Esophagus squamous epithelium (tissue), 5 donors: Measurements from ENCODE around the gene DSG4. TPM values are rescaled to one million over a fixed set of nuclear protein-coding genes. Genes with fewer than 3 reads are reported as not detected.

Source experiments
- DNase-seq: peaks from one replicate; lab custom pipeline; 2025; lab: John Stamatoyannopoulos, UW
- H3K27ac ChIP-seq, 4 donors: fragments of 200-600 bp; sonication (generic); one replicate each; pipeline ENCODE4 v1.5.1; 2016 to 2019; ENCODE audit warnings: mild to moderate bottlenecking in 1 of 4
- H3K27me3 ChIP-seq, 4 donors: fragments of 200-600 bp; sonication (generic); 1 replicate in 3 of 4; 2 replicates in 1 of 4; pipeline versions ENCODE4 v1.5.1 to v1.6.0; 2017 to 2021; ENCODE audit warnings: antibody characterized with exemption in 1 of 4
- H3K36me3 ChIP-seq, 3 donors: fragments of 200-600 bp; sonication (generic); one replicate each; pipeline ENCODE4 v1.5.1; 2016 to 2019
- H3K4me1 ChIP-seq, 3 donors: fragments of 200-600 bp; sonication (generic); one replicate each; pipeline ENCODE4 v1.5.1; 2017 to 2019
- H3K4me3 ChIP-seq, 4 donors: fragments of 200-600 bp; sonication (generic); 1 replicate in 3 of 4; 2 replicates in 1 of 4; pipeline ENCODE4 v1.5.1; 2016 to 2019; ENCODE audit warnings: mild to moderate bottlenecking in 2 of 4, moderate library complexity in 1 of 4
- H3K9me3 ChIP-seq, 3 donors: fragments of 200-600 bp; sonication (generic); one replicate each; pipeline ENCODE4 v1.5.1; 2016 to 2019
- POLR2A ChIP-seq, 4 donors: fragments of 450-650 bp; IDR thresholded peaks; one replicate each; pipeline ENCODE4 v1.6.1; 2017; ENCODE audit warnings: antibody characterized with exemption in 4 of 4, mild to moderate bottlenecking in 4 of 4, moderate library complexity in 3 of 4
- WGBS, 2 donors: methylation state at CpG; one replicate each; pipeline ENCODE4 v1.1.5; 2018; 5-methylcytosine and 5-hydroxymethylcytosine counted together
- intact Hi-C: fragments of 100-400 bp; cut with DNase I; formaldehyde crosslinking; loops from one replicate; pipeline ENCODE4 v1.15.0; 2022
- total RNA-seq, 4 donors: library from RNA; depleted of rRNA; stranded (reverse); fragments of >200 nt; gene quantifications; one replicate each; pipeline ENCODE4 v1.1.0, GENCODE V29; 2016
- TF ChIP-seq, protein P1 (sequence below), 6 experiments: fragments of 450-650 bp in 4 of 6; fragments of 200-600 bp in 2 of 6; sonication (generic) in 2 of 6; IDR thresholded peaks; one replicate each; pipeline ENCODE4 v1.5.1; 2016 to 2019; ENCODE audit warnings: antibody characterized with exemption in 6 of 6, mild to moderate bottlenecking in 4 of 6, moderate library complexity in 4 of 6
- donor health status: DM: yes; HTN: yes; CAD: no.

The DSG4 gene
- total RNA-seq, 4 donors from 2014 or later, result not detected

DNA sequence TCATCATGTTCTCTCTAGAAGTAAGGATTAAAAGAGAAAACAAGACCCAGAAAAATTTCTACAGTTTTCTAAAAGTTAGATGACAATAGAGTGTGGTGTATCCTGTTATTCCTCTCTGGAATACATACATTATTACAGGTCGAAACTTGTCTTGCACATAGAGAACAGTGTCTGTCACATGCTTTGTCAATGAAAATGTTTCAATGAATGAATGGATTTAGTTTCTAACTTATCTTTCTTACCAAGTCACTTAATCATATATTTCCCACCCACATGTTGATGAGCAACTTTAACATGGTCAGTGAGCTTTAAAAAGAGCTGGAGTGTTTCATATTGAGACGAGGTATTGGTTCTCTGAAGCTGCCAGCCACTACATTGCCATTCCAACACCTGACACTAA is 4.3 kb downstream of the DSG4 start:
- Histone ChIP-seq H3K27ac (peak overlapping the region in 2 of 4 donors; percentile 9 to 10), H3K4me1 (peaks cover 0 to 18% (median 0%) of the 10 kb centered on the region in 3 donors), H3K36me3 (no peaks in the 10 kb centered on the region), H3K9me3 (no peaks in the 10 kb centered on the region), H3K27me3 (no peaks in the 10 kb centered on the region), H3K4me3 (no peak overlapping the region)
- TF ChIP-seq, protein P1, sequence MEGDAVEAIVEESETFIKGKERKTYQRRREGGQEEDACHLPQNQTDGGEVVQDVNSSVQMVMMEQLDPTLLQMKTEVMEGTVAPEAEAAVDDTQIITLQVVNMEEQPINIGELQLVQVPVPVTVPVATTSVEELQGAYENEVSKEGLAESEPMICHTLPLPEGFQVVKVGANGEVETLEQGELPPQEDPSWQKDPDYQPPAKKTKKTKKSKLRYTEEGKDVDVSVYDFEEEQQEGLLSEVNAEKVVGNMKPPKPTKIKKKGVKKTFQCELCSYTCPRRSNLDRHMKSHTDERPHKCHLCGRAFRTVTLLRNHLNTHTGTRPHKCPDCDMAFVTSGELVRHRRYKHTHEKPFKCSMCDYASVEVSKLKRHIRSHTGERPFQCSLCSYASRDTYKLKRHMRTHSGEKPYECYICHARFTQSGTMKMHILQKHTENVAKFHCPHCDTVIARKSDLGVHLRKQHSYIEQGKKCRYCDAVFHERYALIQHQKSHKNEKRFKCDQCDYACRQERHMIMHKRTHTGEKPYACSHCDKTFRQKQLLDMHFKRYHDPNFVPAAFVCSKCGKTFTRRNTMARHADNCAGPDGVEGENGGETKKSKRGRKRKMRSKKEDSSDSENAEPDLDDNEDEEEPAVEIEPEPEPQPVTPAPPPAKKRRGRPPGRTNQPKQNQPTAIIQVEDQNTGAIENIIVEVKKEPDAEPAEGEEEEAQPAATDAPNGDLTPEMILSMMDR (IDR thresholded peaks at IDR 0.05), result no peak
- no peak for TF ChIP-seq POLR2A (IDR thresholded peaks at IDR 0.05)
- intact Hi-C loops, result no loop called here
- DNase-seq, result no peak
- WGBS, 2 donors, result 38 to 42% methylated on average over 2 of the region's 2 CpGs

DNA sequence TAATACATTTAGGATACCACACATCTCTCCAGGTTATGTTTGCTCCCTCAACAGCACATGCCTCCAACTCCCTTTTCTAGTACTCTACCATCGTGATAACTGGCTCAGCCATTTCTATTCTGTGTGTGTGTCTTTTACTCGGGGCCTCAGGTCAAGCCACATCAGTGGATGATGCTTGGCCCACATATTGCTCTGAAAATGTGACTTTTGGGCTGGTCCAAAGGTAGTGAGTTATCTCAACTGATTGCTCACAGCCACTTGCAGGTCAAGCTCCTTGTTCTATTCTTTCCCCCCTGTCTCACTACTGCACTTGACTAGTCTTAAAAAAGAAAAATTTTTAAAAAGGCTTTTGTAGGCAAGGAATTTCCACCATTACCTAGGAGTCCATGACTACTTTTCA is 5.5 kb downstream of the DSG4 start:
- TF ChIP-seq POLR2A (IDR thresholded peaks at IDR 0.05), result no peak
- TF ChIP-seq, protein P1 (IDR thresholded peaks at IDR 0.05), result no peak
- 78 to 89% methylated on average over 2 of the region's 2 CpGs for WGBS, 2 donors
- H3K4me1 ChIP-seq, result peaks cover 0 to 18% (median 0%) of the 10 kb centered on the region in 3 donors
- H3K9me3 ChIP-seq, result no peaks in the 10 kb centered on the region
- DNase-seq, result no peak
- H3K27me3 ChIP-seq, result no peaks in the 10 kb centered on the region
- H3K27ac ChIP-seq, result no peak overlapping the region
- no peaks in the 10 kb centered on the region for H3K36me3 ChIP-seq
- intact Hi-C loops, result no loop called here
- no peak overlapping the region for H3K4me3 ChIP-seq

DNA sequence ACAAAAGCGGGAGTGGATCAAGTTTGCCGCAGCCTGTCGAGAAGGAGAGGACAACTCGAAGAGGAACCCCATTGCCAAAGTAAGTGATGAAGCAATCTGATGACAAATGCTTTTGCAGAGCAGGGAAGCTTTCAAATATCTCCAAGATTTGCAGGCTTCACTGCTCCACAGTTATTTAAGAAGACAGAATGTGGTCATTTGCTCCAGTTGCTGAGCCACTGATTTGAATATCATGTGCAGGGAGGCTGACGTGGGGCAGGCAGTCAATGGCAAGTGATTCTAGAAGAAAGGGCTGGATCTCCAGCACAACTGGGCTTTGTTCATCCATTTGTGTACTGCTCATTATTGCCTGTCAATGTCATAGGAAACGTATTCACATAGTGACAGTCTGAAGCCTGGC is 10.2 kb downstream of the DSG4 start:
- 70 to 74% methylated on average over 6 of the region's 6 CpGs for WGBS, 2 donors
- Histone ChIP-seq H3K27me3 (no peaks in the 10 kb centered on the region), H3K36me3 (no peaks in the 10 kb centered on the region), H3K9me3 (no peaks in the 10 kb centered on the region), H3K27ac (no peak overlapping the region), H3K4me1 (peaks cover 0 to 1% (median 0%) of the 10 kb centered on the region in 3 donors), H3K4me3 (no peak overlapping the region)
- no peak for DNase-seq
- intact Hi-C loops, result no loop called here
- TF ChIP-seq, protein P1 (IDR thresholded peaks at IDR 0.05), result no peak
- TF ChIP-seq POLR2A (IDR thresholded peaks at IDR 0.05), result no peak

DNA sequence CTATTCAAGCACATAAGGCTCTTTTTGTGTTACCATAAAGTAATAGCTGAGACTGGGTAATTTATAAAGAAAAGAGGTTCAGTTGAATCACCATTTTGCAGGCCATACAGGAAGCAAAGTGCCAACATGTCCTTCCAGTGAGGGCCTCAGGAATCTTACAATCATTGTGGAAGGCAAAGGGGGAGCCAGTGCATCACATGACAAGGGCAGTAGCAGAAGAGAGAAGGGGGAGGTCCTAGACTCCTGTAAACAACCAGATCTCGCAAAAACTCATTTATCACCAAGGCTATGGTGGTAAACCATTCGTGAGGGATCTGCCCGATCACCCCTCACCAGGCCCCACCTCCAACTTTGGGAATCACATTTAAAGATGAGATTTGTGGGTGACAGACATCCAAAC is 16.7 kb downstream of the DSG4 start:
- no peak overlapping the region for H3K27ac ChIP-seq
- H3K9me3 ChIP-seq, result no peaks in the 10 kb centered on the region
- H3K4me1 ChIP-seq, result peaks cover 0 to 7% (median 0%) of the 10 kb centered on the region in 3 donors
- no peaks in the 10 kb centered on the region for H3K27me3 ChIP-seq
- WGBS, 2 donors, result 81 to 87% methylated on average over 3 of the region's 3 CpGs
- H3K4me3 ChIP-seq, result no peak overlapping the region
- intact Hi-C loops, result no loop called here
- TF ChIP-seq, protein P1 (IDR thresholded peaks at IDR 0.05), result no peak
- TF ChIP-seq POLR2A (IDR thresholded peaks at IDR 0.05), result no peak
- H3K36me3 ChIP-seq, result no peaks in the 10 kb centered on the region
- DNase-seq, result no peak

DNA sequence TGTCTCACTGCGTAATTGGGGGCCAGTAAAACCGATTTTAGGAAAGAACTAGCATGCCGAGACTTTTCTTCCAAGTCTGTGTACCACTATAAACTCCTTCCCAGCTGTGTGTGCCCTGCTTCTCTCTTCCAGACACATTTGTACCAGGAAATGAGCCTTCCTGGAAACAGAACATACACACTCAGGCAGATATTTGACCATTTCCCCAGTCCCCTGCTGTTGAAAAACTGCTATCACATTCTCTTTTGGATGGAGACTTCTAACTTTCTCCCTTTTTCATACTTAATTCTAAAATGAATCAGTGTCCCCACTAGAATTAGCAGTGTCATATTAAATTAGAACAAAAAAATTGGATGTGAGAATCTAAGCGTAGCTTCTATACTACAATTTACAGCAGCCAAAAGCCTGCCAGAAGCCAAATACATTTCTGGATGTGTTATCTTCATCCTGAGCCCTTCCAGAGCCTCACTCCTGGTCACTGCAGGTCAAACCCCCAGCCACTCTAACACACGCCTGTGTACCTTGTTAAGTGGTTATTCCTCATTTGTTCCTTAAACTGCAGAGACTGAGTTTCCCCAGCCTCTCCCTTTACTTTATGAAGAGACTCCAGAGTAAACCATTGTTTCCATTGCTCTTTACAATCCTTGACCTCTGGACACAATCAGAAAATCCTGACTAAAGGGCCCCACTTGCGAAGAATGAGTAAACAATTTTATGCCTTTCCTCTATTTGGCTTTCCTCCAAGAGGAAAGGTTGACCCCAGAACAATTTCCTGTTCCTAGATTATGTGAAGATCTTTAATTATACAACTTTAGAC is 20.4 kb downstream of the DSG4 start:
- intact Hi-C loops, result no loop called here
- WGBS, 2 donors, result 65 to 69% methylated on average over 6 of the region's 6 CpGs

More for the DNA sequence above, 20.4 kb downstream of the DSG4 start:
- Histone ChIP-seq H3K4me3 (no peak overlapping the region), H3K4me1 (peaks cover 0 to 20% (median 0%) of the 10 kb centered on the region in 3 donors), H3K27me3 (no peaks in the 10 kb centered on the region), H3K9me3 (no peaks in the 10 kb centered on the region), H3K36me3 (no peaks in the 10 kb centered on the region), H3K27ac (no peak overlapping the region)
- TF ChIP-seq, protein P1 (IDR thresholded peaks at IDR 0.05), result no peak
- no peak for TF ChIP-seq POLR2A (IDR thresholded peaks at IDR 0.05)
- DNase-seq, result no peak
